Measurements from ENCODE around the gene COL8A1.

DNA sequence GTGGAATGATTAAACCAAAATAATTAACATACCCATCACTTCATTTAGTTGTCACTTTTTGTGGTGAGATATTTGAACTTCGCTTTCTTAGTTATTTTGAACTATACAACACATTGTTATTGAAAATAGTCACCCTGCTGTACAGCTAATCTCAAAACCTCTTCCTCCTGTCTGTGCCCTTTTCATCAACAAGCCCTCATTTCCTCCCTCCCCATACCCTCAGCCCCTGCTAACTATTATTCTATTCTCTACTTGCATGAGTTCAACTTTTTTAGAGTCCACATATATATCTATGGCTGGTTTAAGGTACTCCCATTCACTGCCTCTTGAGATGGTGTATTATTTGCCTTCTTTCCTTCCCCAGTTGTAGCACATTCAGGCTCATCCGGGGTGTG, 32.2 kb downstream of the COL8A1 start:
- TF ChIP-seq, protein P1, sequence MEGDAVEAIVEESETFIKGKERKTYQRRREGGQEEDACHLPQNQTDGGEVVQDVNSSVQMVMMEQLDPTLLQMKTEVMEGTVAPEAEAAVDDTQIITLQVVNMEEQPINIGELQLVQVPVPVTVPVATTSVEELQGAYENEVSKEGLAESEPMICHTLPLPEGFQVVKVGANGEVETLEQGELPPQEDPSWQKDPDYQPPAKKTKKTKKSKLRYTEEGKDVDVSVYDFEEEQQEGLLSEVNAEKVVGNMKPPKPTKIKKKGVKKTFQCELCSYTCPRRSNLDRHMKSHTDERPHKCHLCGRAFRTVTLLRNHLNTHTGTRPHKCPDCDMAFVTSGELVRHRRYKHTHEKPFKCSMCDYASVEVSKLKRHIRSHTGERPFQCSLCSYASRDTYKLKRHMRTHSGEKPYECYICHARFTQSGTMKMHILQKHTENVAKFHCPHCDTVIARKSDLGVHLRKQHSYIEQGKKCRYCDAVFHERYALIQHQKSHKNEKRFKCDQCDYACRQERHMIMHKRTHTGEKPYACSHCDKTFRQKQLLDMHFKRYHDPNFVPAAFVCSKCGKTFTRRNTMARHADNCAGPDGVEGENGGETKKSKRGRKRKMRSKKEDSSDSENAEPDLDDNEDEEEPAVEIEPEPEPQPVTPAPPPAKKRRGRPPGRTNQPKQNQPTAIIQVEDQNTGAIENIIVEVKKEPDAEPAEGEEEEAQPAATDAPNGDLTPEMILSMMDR (IDR thresholded peaks at IDR 0.05): no peak
- TF ChIP-seq TCF7L2 (IDR thresholded peaks at IDR 0.05; ENCODE audit: low read depth, low read length) (no peak), POLR2AphosphoS5 (IDR thresholded peaks at IDR 0.05; ENCODE audit: low read depth, low read length) (no peak), SIN3A (IDR thresholded peaks at IDR 0.05; ENCODE audit: borderline replicate concordance, insufficient read depth, low read depth, low read length) (no peak)
- TF ChIP-seq, protein P2, sequence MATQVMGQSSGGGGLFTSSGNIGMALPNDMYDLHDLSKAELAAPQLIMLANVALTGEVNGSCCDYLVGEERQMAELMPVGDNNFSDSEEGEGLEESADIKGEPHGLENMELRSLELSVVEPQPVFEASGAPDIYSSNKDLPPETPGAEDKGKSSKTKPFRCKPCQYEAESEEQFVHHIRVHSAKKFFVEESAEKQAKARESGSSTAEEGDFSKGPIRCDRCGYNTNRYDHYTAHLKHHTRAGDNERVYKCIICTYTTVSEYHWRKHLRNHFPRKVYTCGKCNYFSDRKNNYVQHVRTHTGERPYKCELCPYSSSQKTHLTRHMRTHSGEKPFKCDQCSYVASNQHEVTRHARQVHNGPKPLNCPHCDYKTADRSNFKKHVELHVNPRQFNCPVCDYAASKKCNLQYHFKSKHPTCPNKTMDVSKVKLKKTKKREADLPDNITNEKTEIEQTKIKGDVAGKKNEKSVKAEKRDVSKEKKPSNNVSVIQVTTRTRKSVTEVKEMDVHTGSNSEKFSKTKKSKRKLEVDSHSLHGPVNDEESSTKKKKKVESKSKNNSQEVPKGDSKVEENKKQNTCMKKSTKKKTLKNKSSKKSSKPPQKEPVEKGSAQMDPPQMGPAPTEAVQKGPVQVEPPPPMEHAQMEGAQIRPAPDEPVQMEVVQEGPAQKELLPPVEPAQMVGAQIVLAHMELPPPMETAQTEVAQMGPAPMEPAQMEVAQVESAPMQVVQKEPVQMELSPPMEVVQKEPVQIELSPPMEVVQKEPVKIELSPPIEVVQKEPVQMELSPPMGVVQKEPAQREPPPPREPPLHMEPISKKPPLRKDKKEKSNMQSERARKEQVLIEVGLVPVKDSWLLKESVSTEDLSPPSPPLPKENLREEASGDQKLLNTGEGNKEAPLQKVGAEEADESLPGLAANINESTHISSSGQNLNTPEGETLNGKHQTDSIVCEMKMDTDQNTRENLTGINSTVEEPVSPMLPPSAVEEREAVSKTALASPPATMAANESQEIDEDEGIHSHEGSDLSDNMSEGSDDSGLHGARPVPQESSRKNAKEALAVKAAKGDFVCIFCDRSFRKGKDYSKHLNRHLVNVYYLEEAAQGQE (IDR thresholded peaks at IDR 0.05; ENCODE audit: insufficient read depth in 1 of 2, low read depth in 2 of 2, low read length in 1 of 2): no peak

All from Panc1 (cell line).